ENCODE results near the gene ERC2. TPM values are rescaled to one million over a fixed set of nuclear protein-coding genes. Genes with fewer than 3 reads are reported as not detected.

Gene ERC2
- polyA plus RNA-seq, 2 of the 4 experiments (the other 2 are of a cell fraction) = 0.16 TPM; not detected in 1

DNA sequence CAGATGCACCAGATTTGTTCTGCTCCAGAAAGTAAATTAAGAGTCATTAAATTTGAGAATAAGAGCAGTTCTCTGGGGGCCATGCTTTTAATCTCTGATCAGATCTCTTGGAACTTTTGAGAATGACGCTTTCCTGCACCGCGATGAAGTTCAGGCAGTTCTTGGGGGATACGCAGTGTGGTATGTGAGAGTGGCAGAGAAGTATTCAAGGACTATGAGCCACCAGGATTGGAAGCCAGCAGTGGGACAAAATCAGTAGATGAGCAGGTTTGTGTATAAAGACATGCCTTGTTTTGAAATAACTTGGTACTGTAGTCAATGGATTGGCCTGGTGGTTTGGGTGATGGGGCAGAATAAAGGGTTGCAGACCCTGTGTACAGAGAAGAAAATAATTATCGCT, 483.6 kb downstream of the ERC2 start (continued):
- TF ChIP-seq ZFP36 (IDR thresholded peaks at IDR 0.05; ENCODE audit: borderline replicate concordance, partially characterized antibody) = no peak
- no peak for TF ChIP-seq CHD2 (IDR thresholded peaks at IDR 0.05; ENCODE audit: low read length, partially characterized antibody)

DNA sequence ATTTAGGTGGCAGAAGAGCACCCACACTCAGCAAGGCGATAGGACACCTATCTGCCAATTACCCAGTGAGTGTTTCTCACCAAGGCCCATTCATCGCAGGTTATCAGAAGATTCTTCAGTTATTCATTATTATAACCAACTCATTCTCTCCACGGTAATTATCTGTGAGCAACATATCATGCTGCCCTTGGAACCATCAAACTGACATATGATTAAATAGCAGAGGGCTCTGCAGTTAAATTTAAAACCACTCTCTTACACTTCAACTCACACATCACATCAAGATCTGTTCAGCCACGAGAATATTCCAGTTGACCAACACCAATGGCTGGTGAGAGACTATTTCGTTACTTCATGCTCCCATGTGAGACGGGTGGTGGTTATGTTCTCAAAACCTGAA, 489.3 kb downstream of the ERC2 start:
- H3K27ac ChIP-seq = no peak overlapping the region
- ChIA-PET CTCF (no interaction called here), POLR2A (no interaction called here)
- no peaks in the 10 kb centered on the region for H3K9me3 ChIP-seq
- WGBS (ENCODE audit: missing lambda C conversion rate) = 38% methylated on average over 6 of the region's 6 CpGs
- no peak for TF ChIP-seq CHD2 (IDR thresholded peaks at IDR 0.05; ENCODE audit: low read length, partially characterized antibody)
- TF ChIP-seq CBX2 (IDR thresholded peaks at IDR 0.05; ENCODE audit: borderline replicate concordance, low read depth) = no peak
- TF ChIP-seq, protein P1, sequence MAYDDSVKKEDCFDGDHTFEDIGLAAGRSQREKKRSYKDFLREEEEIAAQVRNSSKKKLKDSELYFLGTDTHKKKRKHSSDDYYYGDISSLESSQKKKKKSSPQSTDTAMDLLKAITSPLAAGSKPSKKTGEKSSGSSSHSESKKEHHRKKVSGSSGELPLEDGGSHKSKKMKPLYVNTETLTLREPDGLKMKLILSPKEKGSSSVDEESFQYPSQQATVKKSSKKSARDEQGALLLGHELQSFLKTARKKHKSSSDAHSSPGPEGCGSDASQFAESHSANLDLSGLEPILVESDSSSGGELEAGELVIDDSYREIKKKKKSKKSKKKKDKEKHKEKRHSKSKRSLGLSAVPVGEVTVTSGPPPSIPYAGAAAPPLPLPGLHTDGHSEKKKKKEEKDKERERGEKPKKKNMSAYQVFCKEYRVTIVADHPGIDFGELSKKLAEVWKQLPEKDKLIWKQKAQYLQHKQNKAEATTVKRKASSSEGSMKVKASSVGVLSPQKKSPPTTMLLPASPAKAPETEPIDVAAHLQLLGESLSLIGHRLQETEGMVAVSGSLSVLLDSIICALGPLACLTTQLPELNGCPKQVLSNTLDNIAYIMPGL (CRISPR knock-in tag; IDR thresholded peaks at IDR 0.05; ENCODE audit: borderline replicate concordance) = no peak
- no peak for TF ChIP-seq POLR2A (IDR thresholded peaks at IDR 0.05; ENCODE audit: low read length)
- TF ChIP-seq RNF2 (IDR thresholded peaks at IDR 0.05; ENCODE audit: borderline replicate concordance, low read depth) = no peak
- TF ChIP-seq HDAC2 (IDR thresholded peaks at IDR 0.05) = no peak
- TF ChIP-seq, protein P2, sequence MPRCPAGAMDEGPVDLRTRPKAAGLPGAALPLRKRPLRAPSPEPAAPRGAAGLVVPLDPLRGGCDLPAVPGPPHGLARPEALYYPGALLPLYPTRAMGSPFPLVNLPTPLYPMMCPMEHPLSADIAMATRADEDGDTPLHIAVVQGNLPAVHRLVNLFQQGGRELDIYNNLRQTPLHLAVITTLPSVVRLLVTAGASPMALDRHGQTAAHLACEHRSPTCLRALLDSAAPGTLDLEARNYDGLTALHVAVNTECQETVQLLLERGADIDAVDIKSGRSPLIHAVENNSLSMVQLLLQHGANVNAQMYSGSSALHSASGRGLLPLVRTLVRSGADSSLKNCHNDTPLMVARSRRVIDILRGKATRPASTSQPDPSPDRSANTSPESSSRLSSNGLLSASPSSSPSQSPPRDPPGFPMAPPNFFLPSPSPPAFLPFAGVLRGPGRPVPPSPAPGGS (IDR thresholded peaks at IDR 0.05) = no peak
- TF ChIP-seq HOXB5 (CRISPR knock-in tag; IDR thresholded peaks at IDR 0.05) = no peak
- ATAC-seq = no peak
- no peak overlapping the region for H3K4me2 ChIP-seq
- H3K4me1 ChIP-seq = no peaks in the 10 kb centered on the region
- DNase-seq (ENCODE audit: low read depth in 1 of 2, low spot score in 1 of 2) = no peak
- FAIRE-seq = no peak
- no peak overlapping the region for H3K4me3 ChIP-seq

DNA sequence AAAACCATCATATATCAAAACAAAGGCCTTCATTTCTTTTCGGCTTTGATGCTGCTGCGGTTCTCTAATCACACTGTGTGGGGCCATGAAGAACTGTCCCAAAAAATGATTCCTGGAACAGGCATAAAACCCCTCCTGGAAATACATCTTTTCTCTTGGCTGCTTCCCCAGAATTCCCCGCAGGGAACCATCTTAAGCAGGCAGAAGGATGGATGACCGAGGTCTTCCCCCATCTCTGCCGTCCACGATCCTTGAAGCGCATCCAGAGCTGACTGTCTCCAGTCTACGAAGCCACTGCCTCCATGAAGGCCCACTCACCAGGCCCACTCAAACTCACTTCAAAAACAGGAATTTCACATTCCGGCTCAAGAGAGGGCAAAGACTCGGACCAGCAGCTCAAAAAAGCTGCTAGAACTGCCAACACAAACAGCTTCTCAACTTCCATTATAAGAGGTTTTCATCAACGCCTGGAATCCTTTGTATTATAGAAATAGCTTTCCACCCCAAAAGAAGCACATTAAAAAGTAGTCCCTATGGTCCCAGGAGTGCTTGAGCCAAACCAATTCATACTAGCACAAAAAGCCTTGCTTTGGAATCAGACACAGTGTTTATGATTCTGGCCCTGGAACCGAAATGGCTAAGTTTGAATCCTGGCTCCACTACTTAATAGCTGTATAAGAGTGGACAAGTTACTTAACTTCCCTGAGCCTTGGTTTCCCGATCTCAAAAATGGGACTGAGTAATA, 493.7 kb downstream of the ERC2 start:
- H3K9me3 ChIP-seq = no peaks in the 10 kb centered on the region
- no peaks in the 10 kb centered on the region for H3K4me1 ChIP-seq
- ChIA-PET CTCF (no interaction called here), POLR2A (no interaction called here)
- 40% methylated on average over 13 of the region's 13 CpGs for WGBS (ENCODE audit: missing lambda C conversion rate)
- H3K4me2 ChIP-seq = no peak overlapping the region
- no peak for DNase-seq (ENCODE audit: low read depth in 1 of 2, low spot score in 1 of 2)
- no peak for FAIRE-seq
- H3K27ac ChIP-seq = no peak overlapping the region
- H3K4me3 ChIP-seq = no peak overlapping the region
- ATAC-seq = no peak
- TF ChIP-seq, protein P2 (IDR thresholded peaks at IDR 0.05) = no peak
- TF ChIP-seq, protein P3, sequence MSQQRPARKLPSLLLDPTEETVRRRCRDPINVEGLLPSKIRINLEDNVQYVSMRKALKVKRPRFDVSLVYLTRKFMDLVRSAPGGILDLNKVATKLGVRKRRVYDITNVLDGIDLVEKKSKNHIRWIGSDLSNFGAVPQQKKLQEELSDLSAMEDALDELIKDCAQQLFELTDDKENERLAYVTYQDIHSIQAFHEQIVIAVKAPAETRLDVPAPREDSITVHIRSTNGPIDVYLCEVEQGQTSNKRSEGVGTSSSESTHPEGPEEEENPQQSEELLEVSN (IDR thresholded peaks at IDR 0.05; ENCODE audit: borderline replicate concordance, low read depth) = no peak
- no peak for TF ChIP-seq HOXA7 (CRISPR knock-in tag; IDR thresholded peaks at IDR 0.05)
- TF ChIP-seq EHMT2 (IDR thresholded peaks at IDR 0.05; ENCODE audit: low read depth) = no peak
- TF ChIP-seq FOSL2 (IDR thresholded peaks at IDR 0.05) = no peak
- TF ChIP-seq FOSL2 (CRISPR knock-in tag; IDR thresholded peaks at IDR 0.05) = no peak
- no peak for TF ChIP-seq RAD21 (conservative IDR thresholded peaks at IDR 0.05 in 1 of 2, IDR thresholded peaks at IDR 0.05 in 1 of 2)
- TF ChIP-seq, protein P4, sequence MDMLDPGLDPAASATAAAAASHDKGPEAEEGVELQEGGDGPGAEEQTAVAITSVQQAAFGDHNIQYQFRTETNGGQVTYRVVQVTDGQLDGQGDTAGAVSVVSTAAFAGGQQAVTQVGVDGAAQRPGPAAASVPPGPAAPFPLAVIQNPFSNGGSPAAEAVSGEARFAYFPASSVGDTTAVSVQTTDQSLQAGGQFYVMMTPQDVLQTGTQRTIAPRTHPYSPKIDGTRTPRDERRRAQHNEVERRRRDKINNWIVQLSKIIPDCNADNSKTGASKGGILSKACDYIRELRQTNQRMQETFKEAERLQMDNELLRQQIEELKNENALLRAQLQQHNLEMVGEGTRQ (IDR thresholded peaks at IDR 0.05) = no peak
- no peak for TF ChIP-seq RNF2 (IDR thresholded peaks at IDR 0.05; ENCODE audit: borderline replicate concordance, low read depth)
- TF ChIP-seq NPAS2 (CRISPR knock-in tag; IDR thresholded peaks at IDR 0.05; ENCODE audit: borderline replicate concordance) = no peak
- no peak for TF ChIP-seq HDAC2 (IDR thresholded peaks at IDR 0.05)
- TF ChIP-seq MAZ (IDR thresholded peaks at IDR 0.05; ENCODE audit: borderline replicate concordance, low read depth, low read length) = no peak
- no peak for TF ChIP-seq ESRRA (IDR thresholded peaks at IDR 0.05; ENCODE audit: borderline replicate concordance, low read length)
- TF ChIP-seq CHD2 (IDR thresholded peaks at IDR 0.05; ENCODE audit: low read length, partially characterized antibody) = no peak
- TF ChIP-seq KDM5A (IDR thresholded peaks at IDR 0.05) = no peak
- no peak for TF ChIP-seq EHF (CRISPR knock-in tag; IDR thresholded peaks at IDR 0.05)
- TF ChIP-seq POLR2AphosphoS2 (conservative IDR thresholded peaks at IDR 0.05; ENCODE audit: low read length) = no peak
- TF ChIP-seq KDM1A (IDR thresholded peaks at IDR 0.05; ENCODE audit: low read depth) = no peak
- TF ChIP-seq, protein P5, sequence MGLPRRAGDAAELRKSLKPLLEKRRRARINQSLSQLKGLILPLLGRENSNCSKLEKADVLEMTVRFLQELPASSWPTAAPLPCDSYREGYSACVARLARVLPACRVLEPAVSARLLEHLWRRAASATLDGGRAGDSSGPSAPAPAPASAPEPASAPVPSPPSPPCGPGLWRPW (IDR thresholded peaks at IDR 0.05) = no peak
- TF ChIP-seq, protein P6, sequence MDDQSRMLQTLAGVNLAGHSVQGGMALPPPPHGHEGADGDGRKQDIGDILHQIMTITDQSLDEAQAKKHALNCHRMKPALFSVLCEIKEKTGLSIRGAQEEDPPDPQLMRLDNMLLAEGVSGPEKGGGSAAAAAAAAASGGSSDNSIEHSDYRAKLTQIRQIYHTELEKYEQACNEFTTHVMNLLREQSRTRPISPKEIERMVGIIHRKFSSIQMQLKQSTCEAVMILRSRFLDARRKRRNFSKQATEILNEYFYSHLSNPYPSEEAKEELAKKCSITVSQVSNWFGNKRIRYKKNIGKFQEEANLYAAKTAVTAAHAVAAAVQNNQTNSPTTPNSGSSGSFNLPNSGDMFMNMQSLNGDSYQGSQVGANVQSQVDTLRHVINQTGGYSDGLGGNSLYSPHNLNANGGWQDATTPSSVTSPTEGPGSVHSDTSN (IDR thresholded peaks at IDR 0.05) = no peak
